Esophagus (tissue), 2 donors: Measurements from ENCODE around the gene AQP6. TPM values are rescaled to one million over a fixed set of nuclear protein-coding genes. Genes with fewer than 3 reads are reported as not detected.

Experiments used
- H3K27ac ChIP-seq, 2 donors: one replicate each; pipeline ENCODE4 v1.5.1; 2013; ENCODE audit warnings: low read depth in 2 of 2, mild to moderate bottlenecking in 2 of 2, inconsistent platforms in 1 of 2, low read length in 1 of 2, moderate library complexity in 1 of 2
- H3K27me3 ChIP-seq, 2 donors: one replicate each; pipeline ENCODE4 v1.6.1; 2013; ENCODE audit warnings: low read length in 2 of 2, control low read depth in 1 of 2, mild to moderate bottlenecking in 1 of 2; ENCODE audit not compliant: insufficient read depth in 2 of 2, control insufficient read depth in 1 of 2
- H3K36me3 ChIP-seq, 2 donors: one replicate each; pipeline ENCODE4 v1.6.1; 2013; ENCODE audit warnings: low read length in 1 of 2; ENCODE audit not compliant: control insufficient read depth in 2 of 2, insufficient read depth in 2 of 2
- H3K4me1 ChIP-seq, 2 donors: one replicate each; pipeline ENCODE4 v1.6.1; 2013; ENCODE audit warnings: low read length in 1 of 2; ENCODE audit not compliant: control insufficient read depth in 2 of 2, insufficient read depth in 2 of 2
- H3K4me3 ChIP-seq, 2 donors: one replicate each; pipeline ENCODE4 v1.5.1; 2013; ENCODE audit warnings: low read length in 2 of 2, mild to moderate bottlenecking in 2 of 2, low read depth in 1 of 2, moderate library complexity in 1 of 2
- H3K9me3 ChIP-seq, 2 donors: one replicate each; pipeline ENCODE4 v1.6.1; 2013; ENCODE audit warnings: mild to moderate bottlenecking in 2 of 2, low read depth in 1 of 2, low read length in 1 of 2, moderate library complexity in 1 of 2; ENCODE audit not compliant: control insufficient read depth in 2 of 2, insufficient read depth in 1 of 2
- WGBS, 2 donors: extraction: QIAGEN DNeasy Blood & Tissue Kit; methylation state at CpG; one replicate each; pipeline ENCODE4 v1.1.7; 2013; 5-methylcytosine and 5-hydroxymethylcytosine counted together
- polyA plus RNA-seq, 2 donors: library from polyadenylated mRNA; stranded (reverse); fragments of 200-250 nt; gene quantifications; one replicate each; pipeline ENCODE4 v1.2.3, GENCODE V29; 2013
- donor health status: healthy with polysubstance abuse.
- donor health status: Bipolar disorder and iron deficiency.

Gene AQP6
- under 1 TPM; 0.02 to 0.08 TPM for polyA plus RNA-seq

- H3K27ac ChIP-seq, result no peak within 1 kb of the TSS
- WGBS, 2 donors, result 82% methylated on average over 18 of the region's 18 CpGs
- no peaks in the 10 kb centered on the region for H3K27me3 ChIP-seq
Observed at GRCh38 chr12:49972641-49973360, at the start of gene AQP6. AQP6 (plus strand) TSS chr12:49972947; CDS start chr12:49973174, 227 bp downstream.

DNA sequence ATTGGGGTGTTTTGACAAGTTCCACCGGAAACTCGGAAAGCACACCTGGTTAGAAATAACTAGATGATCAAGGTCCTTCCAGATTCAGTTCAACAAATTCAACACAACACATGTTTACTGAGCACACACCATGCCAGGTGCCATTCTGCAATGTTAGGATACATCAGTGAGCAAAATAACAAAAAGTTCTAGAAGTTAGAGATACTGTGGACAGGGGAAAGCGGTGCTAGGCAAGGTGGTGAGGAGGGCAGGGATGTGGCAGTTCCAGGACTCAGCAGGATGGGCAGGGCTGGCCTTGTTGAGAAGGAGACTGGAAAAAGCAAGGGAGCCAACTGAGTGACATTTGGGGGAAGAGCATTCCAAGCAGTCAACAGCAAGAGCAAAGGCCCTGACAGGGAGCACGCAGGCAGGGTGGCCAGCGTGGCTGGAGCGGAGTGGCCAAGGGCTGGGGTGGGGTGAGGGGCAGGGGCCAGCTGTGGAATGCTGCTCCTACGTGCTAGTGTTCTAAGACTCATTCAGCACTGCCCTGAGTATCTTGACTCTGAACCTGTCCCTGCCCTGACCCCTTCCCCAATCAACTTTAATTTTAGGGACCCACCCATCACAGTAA is 49.6 kb upstream of the AQP6 start:
- H3K27ac ChIP-seq, result no peak overlapping the region
- H3K4me3 ChIP-seq, result no peak overlapping the region
- 81 to 87% methylated on average over 7 of the region's 7 CpGs for WGBS, 2 donors

More at GRCh38 chr12:49972641-49973360, at the start of gene AQP6:
- H3K36me3 ChIP-seq, result no peaks in the 10 kb centered on the region
- H3K4me3 ChIP-seq, result no peak within 1 kb of the TSS
- H3K4me1 ChIP-seq, result no peaks in the 10 kb centered on the region
- H3K9me3 ChIP-seq, result no peaks in the 10 kb centered on the region

DNA sequence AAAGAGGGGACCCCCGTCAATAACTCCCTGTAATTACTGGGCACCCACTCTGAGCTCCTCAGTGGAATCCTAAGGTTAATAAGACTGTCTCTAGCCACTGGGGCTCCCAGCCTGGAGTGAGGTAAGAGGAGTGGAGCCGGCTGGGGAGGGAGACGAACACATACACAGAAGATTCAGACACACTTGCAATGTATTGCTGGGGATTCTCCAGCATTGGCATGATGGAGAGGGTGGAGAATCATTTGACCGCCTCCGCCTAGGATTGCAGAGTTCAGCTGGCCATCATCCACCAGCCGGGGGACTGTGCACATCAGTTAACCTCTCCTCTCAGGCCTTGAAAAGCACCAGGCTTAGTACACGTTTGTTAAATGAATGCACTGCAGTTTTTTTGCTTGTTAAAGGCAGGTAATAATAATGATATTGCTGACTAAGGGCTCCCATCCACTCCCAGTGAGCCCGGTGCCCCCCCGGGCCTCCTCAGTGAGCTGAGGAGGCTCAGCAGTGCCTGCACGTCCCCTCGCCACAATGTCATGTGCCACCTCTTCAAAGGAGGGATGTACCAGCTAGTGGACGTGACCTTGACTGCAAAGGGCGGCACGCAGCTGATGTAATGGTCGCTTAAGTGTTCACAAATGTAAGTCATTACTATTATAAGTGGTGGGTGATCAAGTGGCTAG is 48.7 kb upstream of the AQP6 start:
- peaks cover 5 to 9% of the 10 kb centered on the region in 2 donors for H3K4me1 ChIP-seq
- H3K27ac ChIP-seq, result no peak overlapping the region
- H3K36me3 ChIP-seq, result no peaks in the 10 kb centered on the region
- H3K9me3 ChIP-seq, result peaks cover 0 to 2% of the 10 kb centered on the region in 2 donors
- H3K4me3 ChIP-seq, result no peak overlapping the region
- H3K27me3 ChIP-seq, result no peaks in the 10 kb centered on the region
- WGBS, 2 donors, result 82 to 89% methylated on average over 15 of the region's 15 CpGs

More for the DNA sequence above, 49.6 kb upstream of the AQP6 start:
- no peaks in the 10 kb centered on the region for H3K36me3 ChIP-seq
- H3K4me1 ChIP-seq, result peaks cover 5 to 9% of the 10 kb centered on the region in 2 donors
- H3K9me3 ChIP-seq, result no peaks in the 10 kb centered on the region
- H3K27me3 ChIP-seq, result no peaks in the 10 kb centered on the region

DNA sequence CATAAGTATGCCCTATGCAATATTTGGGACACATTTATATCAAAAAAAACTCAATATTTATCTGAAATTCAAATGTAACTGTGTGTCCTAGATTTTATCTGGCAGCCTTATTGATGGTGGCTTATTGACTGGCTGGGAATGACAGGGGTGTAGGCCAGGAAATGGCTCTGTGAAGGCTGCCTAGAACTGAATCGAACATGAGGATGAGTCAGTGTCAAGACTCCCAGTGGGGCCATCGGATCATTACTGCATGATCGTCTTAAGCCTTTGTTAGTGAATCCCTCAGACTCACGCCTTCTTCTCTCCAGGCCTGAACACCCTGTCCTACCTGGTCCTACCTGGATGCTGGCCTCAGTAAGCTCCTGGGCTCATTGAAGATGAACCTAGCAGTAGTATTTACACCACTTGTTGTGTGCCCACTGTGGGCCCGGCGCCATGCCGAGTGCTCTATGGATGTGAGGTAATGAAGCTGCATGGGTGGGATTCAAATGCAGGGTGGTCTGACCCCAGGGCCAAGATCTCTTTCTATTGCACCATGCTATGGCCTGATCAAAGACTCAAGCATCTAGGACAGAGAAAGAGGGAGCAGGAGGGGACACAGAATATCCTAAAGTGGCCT is 48.0 kb upstream of the AQP6 start:
- Histone ChIP-seq H3K27me3 (no peaks in the 10 kb centered on the region), H3K4me3 (no peak overlapping the region), H3K36me3 (no peaks in the 10 kb centered on the region), H3K9me3 (peaks cover 0 to 2% of the 10 kb centered on the region in 2 donors), H3K27ac (no peak overlapping the region), H3K4me1 (peaks cover 5 to 14% of the 10 kb centered on the region in 2 donors)
- WGBS, 2 donors, result 79 to 80% methylated on average over 7 of the region's 7 CpGs

DNA sequence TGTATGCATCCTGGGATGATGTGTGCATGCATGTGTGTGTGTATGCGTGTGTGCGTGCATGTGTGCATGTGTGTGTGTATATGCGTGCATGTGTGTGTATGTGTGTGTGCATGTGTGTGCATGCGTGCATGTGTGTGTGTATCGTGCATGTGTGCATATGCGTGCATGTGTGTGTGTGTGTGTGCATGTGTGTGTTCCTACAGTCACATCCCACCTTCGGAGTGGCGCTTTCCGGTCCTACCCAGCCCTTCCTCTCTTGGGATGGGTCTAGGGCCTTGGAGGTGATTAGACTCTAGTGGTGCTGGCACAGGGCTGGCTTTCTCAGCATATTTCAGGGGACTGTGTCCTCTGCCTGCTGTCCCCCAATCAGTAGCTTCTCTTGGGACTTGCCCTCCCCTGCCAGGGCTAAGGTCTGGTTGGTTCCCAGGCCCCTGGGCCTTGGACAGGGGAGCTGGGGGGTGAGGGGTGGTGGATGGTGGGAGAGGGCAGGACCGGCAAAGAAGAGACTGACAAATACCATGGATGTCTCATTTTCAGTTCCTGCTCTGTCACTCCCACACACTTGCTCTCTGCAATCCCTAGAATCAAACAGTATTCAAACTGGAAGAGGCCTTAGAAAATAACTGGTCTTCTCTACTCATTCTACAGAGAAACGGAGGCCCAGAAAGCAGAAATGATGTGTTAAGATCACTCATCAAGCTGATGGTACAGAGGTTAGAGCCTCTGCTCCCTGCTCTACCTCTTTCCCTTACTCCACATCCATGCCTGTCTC is 47.1 kb upstream of the AQP6 start:
- peaks cover 5 to 14% of the 10 kb centered on the region in 2 donors for H3K4me1 ChIP-seq
- 90 to 93% methylated on average over 11 of the region's 11 CpGs for WGBS, 2 donors
- peaks cover 0 to 2% of the 10 kb centered on the region in 2 donors for H3K9me3 ChIP-seq
- no peak overlapping the region for H3K27ac ChIP-seq
- no peak overlapping the region for H3K4me3 ChIP-seq
- H3K36me3 ChIP-seq, result no peaks in the 10 kb centered on the region
- H3K27me3 ChIP-seq, result no peaks in the 10 kb centered on the region

GRCh38 chr12:49928471-49928870 is 44.3 kb upstream of the AQP6 start:
- WGBS, 2 donors, result 85 to 89% methylated on average over 6 of the region's 6 CpGs

DNA sequence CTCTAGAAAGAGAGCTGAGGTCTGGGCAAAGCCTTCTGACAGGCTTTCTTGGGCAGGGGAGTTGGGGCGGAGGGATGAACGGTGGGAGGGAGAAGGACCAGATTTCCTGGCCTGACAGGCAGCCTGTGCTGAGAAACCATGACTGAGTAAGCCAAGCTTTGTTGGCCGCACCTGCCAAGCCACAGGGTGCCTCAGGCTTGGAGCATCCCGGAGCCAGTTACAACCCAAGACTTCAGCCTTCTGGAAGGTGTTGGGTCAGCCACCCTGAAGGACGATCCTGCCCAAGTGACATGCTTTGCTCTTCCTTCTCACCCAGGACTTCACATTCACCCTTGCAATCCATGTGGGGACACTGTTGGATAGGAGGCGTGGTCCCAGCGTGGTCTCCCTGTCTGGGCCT is 43.2 kb upstream of the AQP6 start:
- 72 to 87% methylated on average over 7 of the region's 7 CpGs for WGBS, 2 donors
- Histone ChIP-seq H3K4me1 (peaks cover 3 to 9% of the 10 kb centered on the region in 2 donors), H3K9me3 (peaks cover 0 to 2% of the 10 kb centered on the region in 2 donors), H3K36me3 (no peaks in the 10 kb centered on the region), H3K4me3 (no peak overlapping the region), H3K27ac (no peak overlapping the region), H3K27me3 (no peaks in the 10 kb centered on the region)

More at GRCh38 chr12:49928471-49928870, 44.3 kb upstream of the AQP6 start:
- Histone ChIP-seq H3K36me3 (no peaks in the 10 kb centered on the region), H3K4me1 (peaks cover 3 to 9% of the 10 kb centered on the region in 2 donors), H3K27me3 (no peaks in the 10 kb centered on the region), H3K27ac (no peak overlapping the region), H3K4me3 (no peak overlapping the region), H3K9me3 (peaks cover 0 to 2% of the 10 kb centered on the region in 2 donors)

DNA sequence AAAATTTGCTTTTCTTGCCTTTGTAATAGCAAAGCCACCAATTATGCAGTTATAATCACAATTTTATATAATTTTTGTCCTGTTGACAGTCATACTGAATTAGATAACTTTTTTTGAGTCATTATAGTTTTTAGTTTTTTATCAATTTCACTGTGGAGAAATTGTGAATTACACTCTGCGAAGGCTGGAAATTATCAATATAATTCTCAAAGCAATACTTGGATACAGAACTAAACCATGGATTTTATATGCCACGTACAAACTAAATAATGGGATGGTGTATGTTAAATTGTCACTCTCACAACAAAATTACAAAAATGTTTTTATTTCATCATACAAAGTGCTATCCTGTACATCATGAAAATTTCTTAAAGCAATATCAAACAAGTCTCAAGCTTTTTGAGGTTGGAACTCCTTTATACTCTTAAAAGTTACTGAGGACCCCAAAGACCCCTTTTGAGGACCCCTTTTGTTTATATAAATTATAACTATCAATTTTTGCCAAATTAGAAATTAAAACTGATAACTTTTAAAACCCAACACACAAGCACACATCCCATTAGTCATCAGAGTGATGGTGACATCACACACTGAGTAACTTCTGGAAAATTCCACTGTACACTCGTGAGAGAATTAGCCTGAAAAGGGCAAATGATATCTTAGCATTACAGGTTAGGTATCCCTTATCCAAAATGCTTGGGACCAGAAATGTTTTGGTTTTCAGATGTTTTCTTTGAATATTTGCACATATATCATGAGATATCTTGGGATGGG is 42.0 kb upstream of the AQP6 start:
- peaks cover 0 to 2% of the 10 kb centered on the region in 2 donors for H3K9me3 ChIP-seq
- no peak overlapping the region for H3K27ac ChIP-seq
- H3K27me3 ChIP-seq, result no peaks in the 10 kb centered on the region
- peaks cover 0 to 6% of the 10 kb centered on the region in 2 donors for H3K4me1 ChIP-seq
- H3K36me3 ChIP-seq, result no peaks in the 10 kb centered on the region
- no peak overlapping the region for H3K4me3 ChIP-seq
- WGBS, 2 donors, result 46 to 63% methylated on average over 3 of the region's 3 CpGs
